GM19438 (cell line): ENCODE measurements around the gene RGPD3.
"Not testable (repeated sequence)": the region's sequence is repeated elsewhere in the genome, so short reads cannot be mapped to it uniquely, and the experiment has no call there.

Experiments
- ATAC-seq: cut with Tn5 transposase; IDR thresholded peaks from one replicate; pipeline ENCODE4 v1.9.1; 2021; ENCODE audit warnings: low read depth; ENCODE audit not compliant: unreplicated experiment

Gene RGPD3

GRCh38 chr2:106468107-106468506, at the start of gene RGPD3:
RGPD3 (minus strand) TSS chr2:106468413; CDS start chr2:106468288, 125 bp downstream.
- ATAC-seq = not testable (repeated sequence)

- ATAC-seq = no peak
Observed at GRCh38 chr2:106517329-106517728, 49.1 kb upstream of the RGPD3 start.

- ATAC-seq = no peak
Observed at GRCh38 chr2:106516864-106517263, 48.7 kb upstream of the RGPD3 start.

- no peak for ATAC-seq
Observed at GRCh38 chr2:106516436-106516835, 48.2 kb upstream of the RGPD3 start.

GRCh38 chr2:106514827-106515226, 46.6 kb upstream of the RGPD3 start:
- not testable (repeated sequence) for ATAC-seq

- not testable (repeated sequence) for ATAC-seq
Observed at GRCh38 chr2:106513391-106513790, 45.2 kb upstream of the RGPD3 start.

- not testable (repeated sequence) for ATAC-seq
Observed at GRCh38 chr2:106511934-106512333, 43.7 kb upstream of the RGPD3 start.

GRCh38 chr2:106511476-106511901, 43.3 kb upstream of the RGPD3 start:
- ATAC-seq = not testable (repeated sequence)

- ATAC-seq = not testable (repeated sequence)
Observed at GRCh38 chr2:106510791-106511190, 42.6 kb upstream of the RGPD3 start.

- ATAC-seq = not testable (repeated sequence)
Observed at GRCh38 chr2:106509374-106509770, 41.2 kb upstream of the RGPD3 start.

- not testable (repeated sequence) for ATAC-seq
Observed at GRCh38 chr2:106508660-106509373, 40.6 kb upstream of the RGPD3 start.

GRCh38 chr2:106506002-106506687, 37.9 kb upstream of the RGPD3 start:
- ATAC-seq = not testable (repeated sequence)

GRCh38 chr2:106504787-106505186, 36.6 kb upstream of the RGPD3 start:
- not testable (repeated sequence) for ATAC-seq

GRCh38 chr2:106504192-106504591, 36.0 kb upstream of the RGPD3 start:
- not testable (repeated sequence) for ATAC-seq

GRCh38 chr2:106502351-106502750, 34.1 kb upstream of the RGPD3 start:
- not testable (repeated sequence) for ATAC-seq

GRCh38 chr2:106500350-106500749, 32.1 kb upstream of the RGPD3 start:
- ATAC-seq = not testable (repeated sequence)

GRCh38 chr2:106498549-106498948, 30.3 kb upstream of the RGPD3 start:
- not testable (repeated sequence) for ATAC-seq

GRCh38 chr2:106492913-106493312, 24.7 kb upstream of the RGPD3 start:
- not testable (repeated sequence) for ATAC-seq

- not testable (repeated sequence) for ATAC-seq
Observed at GRCh38 chr2:106492399-106492798, 24.2 kb upstream of the RGPD3 start.

GRCh38 chr2:106489701-106490100, 21.5 kb upstream of the RGPD3 start:
- not testable (repeated sequence) for ATAC-seq

GRCh38 chr2:106487386-106488191, 19.4 kb upstream of the RGPD3 start:
- ATAC-seq = not testable (repeated sequence)
